ENCODE data around the gene SLCO2A1. TPM values are rescaled to one million over a fixed set of nuclear protein-coding genes. Genes with fewer than 3 reads are reported as not detected.

The SLCO2A1 gene
- total and polyA plus RNA-seq, 8 donors = 1.9 to 121 (median 8.8) TPM

- intact Hi-C loops (cut with DNase I; ENCODE audit: low total_unique reads) = no loop called here
- Histone ChIP-seq H3K27me3 (no peaks in the 10 kb centered on the region), H3K27ac (peak overlapping the region in 3 of 5 donors; percentile 15 to 47 (median 46)), H3K9me3 (peaks cover 0 to 8% (median 0%) of the 10 kb centered on the region in 4 donors), H3K4me3 (no peak overlapping the region), H3K36me3 (no peaks in the 10 kb centered on the region), H3K4me1 (peaks cover 20 to 35% (median 28%) of the 10 kb centered on the region in 4 donors)
- no peak for DNase-seq
- WGBS, 5 donors = 72 to 95% (median 79%) methylated on average over 7 to 9 of the region's 9 CpGs
- TF ChIP-seq POLR2A (IDR thresholded peaks at IDR 0.05) (no peak), EP300 (IDR thresholded peaks at IDR 0.05) (no peak), POLR2AphosphoS5 (IDR thresholded peaks at IDR 0.05) (no peak)
- TF ChIP-seq, protein P1, sequence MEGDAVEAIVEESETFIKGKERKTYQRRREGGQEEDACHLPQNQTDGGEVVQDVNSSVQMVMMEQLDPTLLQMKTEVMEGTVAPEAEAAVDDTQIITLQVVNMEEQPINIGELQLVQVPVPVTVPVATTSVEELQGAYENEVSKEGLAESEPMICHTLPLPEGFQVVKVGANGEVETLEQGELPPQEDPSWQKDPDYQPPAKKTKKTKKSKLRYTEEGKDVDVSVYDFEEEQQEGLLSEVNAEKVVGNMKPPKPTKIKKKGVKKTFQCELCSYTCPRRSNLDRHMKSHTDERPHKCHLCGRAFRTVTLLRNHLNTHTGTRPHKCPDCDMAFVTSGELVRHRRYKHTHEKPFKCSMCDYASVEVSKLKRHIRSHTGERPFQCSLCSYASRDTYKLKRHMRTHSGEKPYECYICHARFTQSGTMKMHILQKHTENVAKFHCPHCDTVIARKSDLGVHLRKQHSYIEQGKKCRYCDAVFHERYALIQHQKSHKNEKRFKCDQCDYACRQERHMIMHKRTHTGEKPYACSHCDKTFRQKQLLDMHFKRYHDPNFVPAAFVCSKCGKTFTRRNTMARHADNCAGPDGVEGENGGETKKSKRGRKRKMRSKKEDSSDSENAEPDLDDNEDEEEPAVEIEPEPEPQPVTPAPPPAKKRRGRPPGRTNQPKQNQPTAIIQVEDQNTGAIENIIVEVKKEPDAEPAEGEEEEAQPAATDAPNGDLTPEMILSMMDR (IDR thresholded peaks at IDR 0.05) = no peak
These were observed 81.5 kb downstream of the SLCO2A1 start for GRCh38 chr3:133948131-133948810.

DNA sequence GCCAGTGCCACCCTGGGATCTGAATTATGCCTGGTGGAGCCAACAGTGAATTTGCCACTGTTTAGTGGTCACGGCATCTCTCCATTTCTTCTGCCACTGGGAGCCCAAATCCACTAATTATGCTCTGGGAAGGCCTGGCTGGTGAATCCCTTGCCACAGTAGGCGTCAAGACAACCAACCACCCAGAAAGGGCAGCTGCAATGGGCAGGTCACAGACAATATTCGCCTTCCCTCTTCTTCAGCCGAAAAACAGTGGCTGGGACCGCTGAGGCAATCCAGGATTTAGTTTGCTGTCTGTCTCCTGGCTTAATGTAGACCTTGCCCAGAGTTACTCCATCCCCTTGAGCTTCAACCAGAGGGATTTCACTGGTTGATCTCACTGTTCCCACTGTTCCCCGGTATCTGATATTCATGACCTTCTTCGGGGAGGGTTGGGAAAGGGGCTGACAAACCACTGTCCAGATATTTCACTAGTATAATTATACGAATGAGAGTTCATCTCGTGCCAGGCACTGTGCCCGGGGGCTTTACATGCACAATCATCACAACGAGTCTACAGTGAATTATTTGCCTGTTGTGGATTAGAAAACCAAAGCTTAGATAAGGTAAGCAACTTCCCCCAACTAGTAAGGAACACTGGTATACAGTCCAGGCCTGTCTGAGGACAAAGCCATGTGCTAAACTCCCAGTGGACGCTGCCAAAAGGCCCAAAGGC is 84.2 kb downstream of the SLCO2A1 start:
- no peak for DNase-seq
- WGBS, 5 donors = 73 to 77% (median 74%) methylated on average over 12 of the region's 12 CpGs
- Histone ChIP-seq H3K36me3 (no peaks in the 10 kb centered on the region), H3K9me3 (no peaks in the 10 kb centered on the region), H3K4me3 (no peak overlapping the region), H3K27me3 (no peaks in the 10 kb centered on the region), H3K4me1 (peaks cover 20 to 52% (median 35%) of the 10 kb centered on the region in 4 donors), H3K27ac (peak overlapping the region in 3 of 5 donors; percentile 40 to 64 (median 60))
- no peak for TF ChIP-seq POLR2A (IDR thresholded peaks at IDR 0.05)
- TF ChIP-seq, protein P1 (IDR thresholded peaks at IDR 0.05) = no peak
- TF ChIP-seq EP300 (IDR thresholded peaks at IDR 0.05) = no peak
- TF ChIP-seq POLR2AphosphoS5 (IDR thresholded peaks at IDR 0.05) = no peak
- intact Hi-C loops (cut with DNase I; ENCODE audit: low total_unique reads) = no loop called here

- WGBS, 5 donors = 57 to 72% (median 66%) methylated on average over 13 of the region's 13 CpGs
- H3K9me3 ChIP-seq = no peaks in the 10 kb centered on the region
- H3K4me3 ChIP-seq = no peak overlapping the region
- peak overlapping the region; percentile 58 to 74 (median 66) for H3K27ac ChIP-seq
- no peaks in the 10 kb centered on the region for H3K27me3 ChIP-seq
- peak in 1 of 3 donors; percentile 21 for TF ChIP-seq POLR2AphosphoS5 (IDR thresholded peaks at IDR 0.05)
- no peak for TF ChIP-seq EP300 (IDR thresholded peaks at IDR 0.05)
- H3K4me1 ChIP-seq = peaks cover 20 to 52% (median 35%) of the 10 kb centered on the region in 4 donors
- intact Hi-C loops (cut with DNase I; ENCODE audit: low total_unique reads) = no loop called here
- H3K36me3 ChIP-seq = no peaks in the 10 kb centered on the region
- peak in 1 of 2 donors; percentile 46 for DNase-seq
These were observed 84.9 kb downstream of the SLCO2A1 start for GRCh38 chr3:133944641-133945380.

DNA sequence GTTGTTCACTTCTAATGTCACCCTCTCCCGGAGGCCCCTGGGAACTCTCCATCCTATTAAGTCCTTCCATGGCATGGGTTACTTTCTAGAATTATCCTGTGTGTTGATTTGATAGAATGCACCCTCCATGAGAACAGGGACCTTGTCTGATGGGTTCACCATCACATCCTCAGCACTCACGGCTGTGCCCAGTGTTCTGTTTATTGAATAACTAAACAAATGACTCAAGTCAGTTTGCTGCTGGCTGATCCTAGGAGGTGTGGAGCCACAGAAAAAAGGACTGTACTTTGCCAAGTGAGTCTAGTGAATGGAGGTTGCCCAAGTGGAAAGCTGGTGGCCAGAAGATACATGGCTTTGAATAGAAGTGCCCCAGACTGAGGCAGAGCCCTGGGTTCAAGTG is 85.5 kb downstream of the SLCO2A1 start:
- TF ChIP-seq, protein P1 (IDR thresholded peaks at IDR 0.05) = no peak
- TF ChIP-seq POLR2AphosphoS5 (IDR thresholded peaks at IDR 0.05) = no peak
- no peak for TF ChIP-seq POLR2A (IDR thresholded peaks at IDR 0.05)
- TF ChIP-seq EP300 (IDR thresholded peaks at IDR 0.05) = no peak
- intact Hi-C loops (cut with DNase I; ENCODE audit: low total_unique reads) = no loop called here
- Histone ChIP-seq H3K27me3 (no peaks in the 10 kb centered on the region), H3K9me3 (no peaks in the 10 kb centered on the region), H3K27ac (peak overlapping the region; percentile 65 to 75 (median 74)), H3K4me3 (no peak overlapping the region), H3K4me1 (peaks cover 20 to 52% (median 35%) of the 10 kb centered on the region in 4 donors), H3K36me3 (no peaks in the 10 kb centered on the region)
- 29 to 42% (median 36%) methylated on average over 2 of the region's 2 CpGs for WGBS, 5 donors
- DNase-seq = no peak
